Thoracic aorta (tissue), 2 donors: Measurements from ENCODE around the gene GOLGA6L1. TPM values are rescaled to one million over a fixed set of nuclear protein-coding genes. Genes with fewer than 3 reads are reported as not detected.

Source experiments
- total RNA-seq, 2 donors: library from RNA; depleted of rRNA; stranded (reverse); fragments of >200 nt; gene quantifications; one replicate each; pipeline versions ENCODE4 v1.1.0 to v1.2.3, GENCODE V29; 2016

Gene GOLGA6L1
- total RNA-seq, 2 donors from 2014 or later, result not detected

Other genes starting within 250 kb of the GOLGA6L1 start
- 100 to 1,000 TPM; 112 to 150 TPM for gene CYFIP1, start 156.5 kb downstream of the GOLGA6L1 start, total RNA-seq
- 10 to 100 TPM; 15.8 to 39.6 TPM for gene TUBGCP5, start 97.3 kb downstream of the GOLGA6L1 start, total RNA-seq
- not detected for gene GOLGA6L26, start 197.4 kb upstream of the GOLGA6L1 start, total RNA-seq
- under 1 TPM; 0.14 to 0.42 TPM for gene GOLGA8S, start 217.9 kb upstream of the GOLGA6L1 start, total RNA-seq